ENCODE data around the gene TTLL6. TPM values are rescaled to one million over a fixed set of nuclear protein-coding genes. Genes with fewer than 3 reads are reported as not detected.
A peak's percentile ranks its signal among the peaks of the same experiment; 100 is the strongest.

TTLL6 gene
- total RNA-seq, 5 donors from 2014 or later (not counting 1 experiment from before 2014, with no cell fraction given): not detected

DNA sequence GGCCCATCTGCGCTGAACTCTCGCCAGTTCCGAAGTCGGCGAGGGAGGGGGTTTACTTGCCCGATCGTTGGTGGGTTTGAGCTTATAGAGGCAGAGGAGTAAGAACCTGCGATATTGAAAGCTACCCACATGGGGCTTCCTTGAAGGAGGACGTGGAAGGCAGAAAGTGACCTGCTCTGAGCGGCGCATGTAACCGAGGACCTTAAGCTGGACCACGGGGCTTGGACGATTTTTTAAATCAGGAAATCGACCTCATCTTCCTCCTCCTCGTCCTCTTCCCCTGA is 92.1 kb downstream of the TTLL6 start:
- peaks cover 39 to 68% (median 47%) of the 10 kb centered on the region in 3 donors for H3K4me1 Mint-ChIP-seq
- Histone ChIP-seq H3K9me3 (no peaks in the 10 kb centered on the region), H3K36me3 (ENCODE audit: control insufficient read depth in 2 of 2, extremely low read depth in 1 of 2, insufficient read depth in 1 of 2, low read length in 1 of 2) (no peaks in the 10 kb centered on the region), H3K4me3 (ENCODE audit: control insufficient read depth in 1 of 2, extremely low read depth in 1 of 2, low read length in 1 of 2) (peak overlapping the region in 1 of 2 donors; percentile 61), H3K27ac (ENCODE audit: low read length) (no peak overlapping the region), H3K4me1 (ENCODE audit: control insufficient read depth in 1 of 2, extremely low read depth in 1 of 2, insufficient read depth in 2 of 2, low read length in 2 of 2) (peaks cover 4 to 60% of the 10 kb centered on the region in 2 experiments), H3K27me3 (replicated peaks in 1 of 2; ENCODE audit: control insufficient read depth in 2 of 2, extremely low read depth in 1 of 2, insufficient read depth in 2 of 2, low read length in 1 of 2) (peaks cover 32 to 99% of the 10 kb centered on the region in 2 experiments)
- DNase-seq: no peak
- H3K27ac Mint-ChIP-seq: peak overlapping the region in 1 of 2 donors; percentile 31
- ATAC-seq (replicated peaks in 1 of 4): no peak
- no peaks in the 10 kb centered on the region for H3K9me3 Mint-ChIP-seq
- CTCF ChIA-PET: interaction anchor here (0.5 to 2.6 kb wide), 4 partner anchors 19 to 183 kb away, joined by 3 to 15 read pairs (median 5); no protein-coding TSS in a partner anchor
- POLR2A ChIA-PET: no interaction called here
- peak overlapping the region; percentile 25 to 78 (median 25) for H3K4me3 Mint-ChIP-seq
- peaks cover 78 to 94% of the 10 kb centered on the region in 2 donors for H3K27me3 Mint-ChIP-seq
- no peaks in the 10 kb centered on the region for H3K36me3 Mint-ChIP-seq
- WGBS (ENCODE audit: insufficient coverage): 3% methylated on average over 6 of the region's 16 CpGs

DNA sequence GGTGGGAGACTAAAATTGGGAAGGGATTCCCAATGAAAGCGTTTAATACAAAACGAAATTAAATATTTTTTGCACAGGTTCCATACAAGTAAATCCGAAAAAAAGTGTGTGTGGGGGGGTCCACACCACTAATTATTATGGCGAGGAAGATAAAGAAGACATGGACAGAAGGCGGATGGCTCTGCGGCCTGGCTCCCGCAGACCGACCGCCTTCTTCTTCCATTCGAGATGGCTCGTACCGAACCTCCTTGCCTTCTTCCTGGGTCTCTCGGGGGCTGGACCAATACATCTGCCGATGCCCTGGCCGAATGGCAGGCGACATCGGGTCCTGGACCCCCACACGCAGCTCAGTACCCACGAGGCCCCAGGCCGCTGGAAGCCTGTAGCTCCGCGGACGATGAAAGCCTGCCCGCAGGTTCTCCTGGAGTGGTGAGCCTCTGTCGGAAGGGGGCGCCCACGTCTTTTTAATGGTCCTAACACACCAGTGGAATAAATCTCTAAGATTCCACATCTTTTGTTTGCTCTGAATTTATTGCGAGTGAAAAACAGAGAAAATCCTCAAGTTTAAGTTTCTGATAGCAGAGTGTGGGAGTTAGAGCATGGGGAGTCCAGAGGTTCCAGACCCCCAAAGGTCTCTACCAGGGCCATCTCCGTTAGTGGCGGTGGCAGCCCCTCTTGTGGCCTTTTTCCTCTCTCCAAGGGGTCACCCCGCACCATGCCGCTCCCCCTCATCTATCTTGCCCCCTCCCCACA is 92.6 kb downstream of the TTLL6 start:
- H3K4me3 ChIP-seq (ENCODE audit: control insufficient read depth in 1 of 2, extremely low read depth in 1 of 2, low read length in 1 of 2): peak overlapping the region in 1 of 2 donors; percentile 61
- Mint-ChIP-seq H3K4me3 (peak overlapping the region; percentile 57 to 78 (median 63)), H3K27me3 (peaks cover 78 to 94% of the 10 kb centered on the region in 2 donors), H3K4me1 (peaks cover 40 to 65% (median 47%) of the 10 kb centered on the region in 3 donors), H3K36me3 (no peaks in the 10 kb centered on the region), H3K9me3 (no peaks in the 10 kb centered on the region), H3K27ac (no peak overlapping the region)
- H3K36me3 ChIP-seq (ENCODE audit: control insufficient read depth in 2 of 2, extremely low read depth in 1 of 2, insufficient read depth in 1 of 2, low read length in 1 of 2): no peaks in the 10 kb centered on the region
- peaks cover 28 to 99% of the 10 kb centered on the region in 2 experiments for H3K27me3 ChIP-seq (replicated peaks in 1 of 2; ENCODE audit: control insufficient read depth in 2 of 2, extremely low read depth in 1 of 2, insufficient read depth in 2 of 2, low read length in 1 of 2)
- ChIA-PET CTCF (interaction anchor here (0.5 to 2.6 kb wide), 10 partner anchors 8 to 160 kb away, joined by 3 to 15 read pairs (median 4); no protein-coding TSS in a partner anchor), POLR2A (interaction anchor here in 1 of 2 donors (0.7 kb wide), 1 partner anchor 109 kb away, joined by 3 read pairs; the partner anchor contains the start of gene HOXB8)
- no peak overlapping the region for H3K27ac ChIP-seq (ENCODE audit: low read length)
- peaks cover 4 to 64% of the 10 kb centered on the region in 2 experiments for H3K4me1 ChIP-seq (ENCODE audit: control insufficient read depth in 1 of 2, extremely low read depth in 1 of 2, insufficient read depth in 2 of 2, low read length in 2 of 2)
- DNase-seq: peak; percentile 35 to 83 (median 69)
- 29% methylated on average over 10 of the region's 32 CpGs for WGBS (ENCODE audit: insufficient coverage)
- peak; percentile 61 to 80 (median 70) for ATAC-seq (replicated peaks in 1 of 4)
- no peaks in the 10 kb centered on the region for H3K9me3 ChIP-seq

DNA sequence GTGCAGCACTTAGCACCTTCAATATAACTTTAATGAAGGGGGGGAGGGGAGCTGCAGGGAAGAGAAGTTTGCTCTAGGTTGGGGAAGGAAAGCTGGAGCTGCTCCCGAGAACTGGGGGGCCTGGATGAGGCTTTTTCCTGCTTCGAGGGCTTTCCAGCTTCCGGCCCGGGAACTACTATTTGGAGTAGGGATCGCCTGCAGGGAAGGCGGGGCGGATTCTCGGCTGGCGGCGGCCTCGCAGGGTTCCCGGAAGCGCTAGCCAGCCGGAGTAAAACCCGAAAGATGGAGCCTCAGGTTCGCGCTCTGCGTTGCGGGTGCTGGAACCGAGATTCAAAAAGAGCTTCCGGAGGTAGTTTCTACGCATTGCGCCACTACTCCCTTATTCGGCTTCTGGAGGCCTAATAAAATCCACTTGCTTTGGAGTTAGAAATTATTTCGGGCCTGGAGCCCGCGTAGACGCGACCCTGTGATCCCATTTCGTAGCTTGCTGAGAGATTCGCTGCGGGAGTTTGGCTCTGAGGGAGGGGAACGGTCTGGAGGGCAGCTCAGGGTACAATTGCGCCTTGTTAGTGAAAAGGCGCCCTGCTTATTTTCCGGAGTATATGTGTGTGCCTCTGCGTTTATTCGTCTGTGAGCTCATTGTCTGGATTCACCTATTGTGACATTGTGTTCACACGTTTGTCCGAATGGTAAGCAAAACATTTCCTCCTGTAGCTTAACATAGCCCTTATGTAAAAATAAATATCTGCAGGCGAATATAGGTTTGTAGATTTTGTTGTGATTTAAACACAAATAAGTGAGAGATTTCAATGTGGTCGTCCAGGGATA is 93.4 kb downstream of the TTLL6 start:
- peaks cover 43 to 62% (median 45%) of the 10 kb centered on the region in 3 donors for H3K4me1 Mint-ChIP-seq
- Histone ChIP-seq H3K27ac (ENCODE audit: low read length) (no peak overlapping the region), H3K4me1 (ENCODE audit: control insufficient read depth in 1 of 2, extremely low read depth in 1 of 2, insufficient read depth in 2 of 2, low read length in 2 of 2) (peaks cover 5 to 64% of the 10 kb centered on the region in 2 experiments), H3K27me3 (replicated peaks in 1 of 2; ENCODE audit: control insufficient read depth in 2 of 2, extremely low read depth in 1 of 2, insufficient read depth in 2 of 2, low read length in 1 of 2) (peaks cover 26 to 99% of the 10 kb centered on the region in 2 experiments), H3K4me3 (ENCODE audit: control insufficient read depth in 1 of 2, extremely low read depth in 1 of 2, low read length in 1 of 2) (peak overlapping the region; percentile 4 to 61), H3K9me3 (no peaks in the 10 kb centered on the region), H3K36me3 (ENCODE audit: control insufficient read depth in 2 of 2, extremely low read depth in 1 of 2, insufficient read depth in 1 of 2, low read length in 1 of 2) (no peaks in the 10 kb centered on the region)
- WGBS (ENCODE audit: insufficient coverage): 7% methylated on average over 35 of the region's 42 CpGs
- H3K4me3 Mint-ChIP-seq: peak overlapping the region; percentile 57 to 78 (median 63)
- H3K27me3 Mint-ChIP-seq: peaks cover 76 to 95% of the 10 kb centered on the region in 2 donors
- no peaks in the 10 kb centered on the region for H3K9me3 Mint-ChIP-seq
- CTCF ChIA-PET: interaction anchor here (0.6 to 2.6 kb wide), 12 partner anchors 8 to 160 kb away, joined by 3 to 15 read pairs (median 4); no protein-coding TSS in a partner anchor
- H3K36me3 Mint-ChIP-seq: no peaks in the 10 kb centered on the region
- peak in 5 of 35 experiments; percentile 14 to 54 (median 24) for DNase-seq
- POLR2A ChIA-PET: interaction anchor here in 1 of 2 donors (0.7 kb wide), 1 partner anchor 109 kb away, joined by 3 read pairs; the partner anchor contains the start of gene HOXB8
- ATAC-seq (replicated peaks in 1 of 4): no peak
- no peak overlapping the region for H3K27ac Mint-ChIP-seq

DNA sequence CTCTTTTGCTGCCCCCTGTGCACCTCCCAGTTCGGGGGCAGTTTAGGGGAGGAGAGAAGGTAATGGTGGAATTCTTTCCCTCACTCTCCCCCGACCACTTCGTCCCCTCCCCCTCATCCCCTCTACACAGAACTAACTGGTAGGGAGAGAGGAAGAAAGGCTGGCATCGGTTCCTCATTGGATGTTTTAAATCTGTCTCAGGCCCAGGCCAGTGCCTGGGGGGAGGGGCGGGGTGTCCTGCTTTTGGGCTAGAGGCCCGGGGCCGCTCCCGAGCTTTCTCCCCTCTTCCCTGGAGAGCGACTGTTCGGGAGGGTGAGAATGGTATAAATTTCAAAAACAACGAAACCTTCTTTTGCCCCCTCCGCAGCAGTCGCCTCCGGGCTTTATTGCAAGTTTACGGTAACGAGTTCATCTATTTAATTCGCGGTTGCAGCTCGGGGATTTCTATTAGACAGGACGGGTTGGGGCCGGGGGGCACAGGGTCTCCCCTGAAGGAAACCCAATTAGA is 94.1 kb downstream of the TTLL6 start, which contains the start of gene PRAC2:
TSS of gene PRAC2 (plus strand) at position 271 of the 508 bp plus-strand sequence. CDS start 1,226 bp downstream, outside the sequence.
- H3K36me3 Mint-ChIP-seq: no peaks in the 10 kb centered on the region
- DNase-seq (no peak), ATAC-seq (replicated peaks in 1 of 4) (no peak)
- 13% methylated on average over 11 of the region's 21 CpGs for WGBS (ENCODE audit: insufficient coverage)
- H3K4me1 ChIP-seq (ENCODE audit: control insufficient read depth in 1 of 2, extremely low read depth in 1 of 2, insufficient read depth in 2 of 2, low read length in 2 of 2): peaks cover 5 to 63% of the 10 kb centered on the region in 2 experiments
- H3K36me3 ChIP-seq (ENCODE audit: control insufficient read depth in 2 of 2, extremely low read depth in 1 of 2, insufficient read depth in 1 of 2, low read length in 1 of 2): no peaks in the 10 kb centered on the region
- no peaks in the 10 kb centered on the region for H3K9me3 ChIP-seq
- CTCF ChIA-PET: interaction anchor here (1.2 to 2.6 kb wide), 5 partner anchors 9 to 161 kb away, joined by 3 to 15 read pairs (median 3); no protein-coding TSS in a partner anchor
- no peaks in the 10 kb centered on the region for H3K9me3 Mint-ChIP-seq
- peaks cover 26 to 98% of the 10 kb centered on the region in 2 experiments for H3K27me3 ChIP-seq (replicated peaks in 1 of 2; ENCODE audit: control insufficient read depth in 2 of 2, extremely low read depth in 1 of 2, insufficient read depth in 2 of 2, low read length in 1 of 2)
- peaks cover 44 to 56% (median 46%) of the 10 kb centered on the region in 3 donors for H3K4me1 Mint-ChIP-seq
- H3K27ac ChIP-seq (ENCODE audit: low read length): no peak within 1 kb of the TSS
- peak within 1 kb of the TSS; percentile 57 to 78 (median 63) for H3K4me3 Mint-ChIP-seq
- peak within 1 kb of the TSS in 1 of 2 donors; percentile 31 for H3K27ac Mint-ChIP-seq
- peak within 1 kb of the TSS; percentile 4 to 61 for H3K4me3 ChIP-seq (ENCODE audit: control insufficient read depth in 1 of 2, extremely low read depth in 1 of 2, low read length in 1 of 2)
- peaks cover 74 to 94% of the 10 kb centered on the region in 2 donors for H3K27me3 Mint-ChIP-seq
- POLR2A ChIA-PET: no interaction called here

DNA sequence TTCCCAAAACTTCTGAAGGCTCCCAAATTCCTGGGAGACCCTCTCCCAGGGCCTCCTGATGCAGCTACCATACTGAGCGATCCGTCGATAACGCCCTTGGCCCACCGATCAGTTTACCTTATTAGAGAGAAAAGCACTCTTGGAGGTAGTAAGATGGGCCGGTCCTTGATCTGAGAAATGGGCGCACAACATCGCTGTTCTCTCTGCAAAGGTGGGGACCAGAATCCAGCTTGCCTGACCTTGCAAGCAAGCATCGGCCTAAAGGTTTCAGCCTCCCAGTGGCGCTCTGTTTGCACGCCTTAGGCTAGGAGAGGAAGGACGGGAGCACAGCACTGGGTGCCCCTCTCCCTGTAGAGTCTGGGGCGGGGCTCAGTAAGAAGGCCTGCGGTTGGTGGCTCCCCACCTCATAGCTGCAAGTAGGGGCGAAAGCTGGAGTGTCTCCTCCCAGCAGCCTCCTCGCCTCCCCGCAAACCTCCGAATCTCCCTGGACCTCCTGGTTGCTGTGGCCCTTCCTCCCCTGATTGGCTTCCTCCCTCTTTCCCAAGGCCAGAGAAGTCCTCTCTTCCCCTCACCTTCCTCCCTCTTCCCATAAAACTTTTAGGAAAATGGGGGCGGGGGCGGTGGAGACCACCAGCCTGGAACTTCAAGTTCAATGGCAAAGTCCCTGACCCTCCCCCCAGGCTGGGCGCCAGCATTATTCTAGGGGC is 94.7 kb downstream of the TTLL6 start, which contains the start of gene PRAC1:
TSS of gene PRAC1 (minus strand) at position 318 of the 707 bp plus-strand sequence. CDS start at position 192, 126 bp downstream.
- no peaks in the 10 kb centered on the region for H3K9me3 ChIP-seq
- H3K27ac Mint-ChIP-seq: peak within 1 kb of the TSS in 1 of 2 donors; percentile 31
- H3K4me3 Mint-ChIP-seq: peak within 1 kb of the TSS in 1 of 3 donors; percentile 78
- H3K36me3 ChIP-seq (ENCODE audit: control insufficient read depth in 2 of 2, extremely low read depth in 1 of 2, insufficient read depth in 1 of 2, low read length in 1 of 2): no peaks in the 10 kb centered on the region
- H3K27ac ChIP-seq (ENCODE audit: low read length): no peak within 1 kb of the TSS
- H3K4me1 Mint-ChIP-seq: peaks cover 45 to 55% (median 46%) of the 10 kb centered on the region in 3 donors
- H3K27me3 ChIP-seq (replicated peaks in 1 of 2; ENCODE audit: control insufficient read depth in 2 of 2, extremely low read depth in 1 of 2, insufficient read depth in 2 of 2, low read length in 1 of 2): peaks cover 28 to 95% of the 10 kb centered on the region in 2 experiments
- no peak for DNase-seq
- peaks cover 5 to 60% of the 10 kb centered on the region in 2 experiments for H3K4me1 ChIP-seq (ENCODE audit: control insufficient read depth in 1 of 2, extremely low read depth in 1 of 2, insufficient read depth in 2 of 2, low read length in 2 of 2)
- ChIA-PET CTCF (interaction anchor here in 1 of 2 donors (1.7 kb wide), 1 partner anchor 10 kb away, joined by 3 read pairs; no protein-coding TSS in a partner anchor), POLR2A (no interaction called here)
- 11% methylated on average over 12 of the region's 21 CpGs for WGBS (ENCODE audit: insufficient coverage)
- H3K27me3 Mint-ChIP-seq: peaks cover 73 to 94% of the 10 kb centered on the region in 2 donors
- no peaks in the 10 kb centered on the region for H3K9me3 Mint-ChIP-seq
- H3K4me3 ChIP-seq (ENCODE audit: control insufficient read depth in 1 of 2, extremely low read depth in 1 of 2, low read length in 1 of 2): peak within 1 kb of the TSS in 1 of 2 donors; percentile 61
- H3K36me3 Mint-ChIP-seq: no peaks in the 10 kb centered on the region
- no peak for ATAC-seq (replicated peaks in 1 of 4)

Measured in T-cell (primary cell).